ENCODE data around the gene TOM1L2.
A peak's percentile ranks its signal among the peaks of the same experiment; 100 is the strongest.

Gene TOM1L2

DNA sequence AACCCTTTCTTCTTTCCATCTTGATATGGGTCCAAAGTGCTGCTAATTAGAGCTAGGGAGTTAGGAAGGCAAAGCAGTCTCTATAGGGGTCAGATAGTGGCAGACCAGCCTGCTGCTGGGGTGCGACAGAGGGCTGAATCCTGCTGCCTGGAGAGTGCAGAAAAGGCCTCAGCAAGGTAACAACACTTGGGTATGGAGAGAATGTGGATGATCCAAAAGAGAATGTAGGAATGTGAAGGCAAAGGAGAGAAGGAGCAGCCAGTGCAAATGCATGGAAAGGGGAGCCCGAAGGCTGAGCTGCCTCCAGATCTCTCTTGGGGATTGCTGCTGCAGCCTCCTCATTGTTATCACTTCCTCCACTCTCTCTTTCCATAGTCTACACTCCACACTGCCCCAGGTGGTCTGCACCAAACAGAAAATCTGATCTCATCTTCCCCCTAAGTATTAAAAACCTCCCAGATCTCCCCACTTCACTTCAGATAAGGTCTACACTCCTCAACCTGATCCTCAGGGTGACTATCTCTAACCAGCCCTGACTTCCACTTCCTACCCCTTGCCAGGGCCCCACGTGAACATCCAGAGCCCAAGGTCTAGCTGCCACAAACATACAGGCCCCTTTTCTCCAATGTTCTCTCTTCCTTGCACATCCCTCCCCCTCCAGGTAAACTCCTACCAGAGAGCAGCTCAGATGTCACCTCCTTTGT is 28.8 kb downstream of the TOM1L2 start:
- no peak for DNase-seq (ENCODE audit: low spot score)

GRCh38 chr17:17942846-17943245 is 29.4 kb downstream of the TOM1L2 start:
- DNase-seq (ENCODE audit: low spot score) = no peak

DNA sequence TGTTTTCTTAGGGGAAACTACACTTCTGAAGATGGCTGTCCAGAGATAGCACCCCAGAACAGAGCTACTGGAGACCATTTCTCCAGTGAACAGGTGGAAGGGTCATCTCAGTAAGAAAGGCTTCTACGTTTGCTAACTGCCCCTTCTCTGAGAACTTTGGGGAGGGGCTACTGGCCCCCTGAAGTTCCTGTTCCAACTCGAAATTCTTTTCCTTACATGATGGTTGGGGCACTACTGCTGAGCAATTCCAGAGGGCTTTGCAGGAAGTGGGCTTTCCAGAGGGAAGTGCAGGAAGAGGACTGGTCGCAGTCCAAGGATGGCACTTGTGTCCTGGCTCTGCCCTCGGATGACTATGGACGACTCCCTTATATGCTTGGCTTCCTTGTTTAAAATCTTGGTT is 31.2 kb downstream of the TOM1L2 start:
- no peak for DNase-seq (ENCODE audit: low spot score)

- peak; percentile 57 for DNase-seq (ENCODE audit: low spot score)
Observed at GRCh38 chr17:17940441-17940911, 31.7 kb downstream of the TOM1L2 start.

DNA sequence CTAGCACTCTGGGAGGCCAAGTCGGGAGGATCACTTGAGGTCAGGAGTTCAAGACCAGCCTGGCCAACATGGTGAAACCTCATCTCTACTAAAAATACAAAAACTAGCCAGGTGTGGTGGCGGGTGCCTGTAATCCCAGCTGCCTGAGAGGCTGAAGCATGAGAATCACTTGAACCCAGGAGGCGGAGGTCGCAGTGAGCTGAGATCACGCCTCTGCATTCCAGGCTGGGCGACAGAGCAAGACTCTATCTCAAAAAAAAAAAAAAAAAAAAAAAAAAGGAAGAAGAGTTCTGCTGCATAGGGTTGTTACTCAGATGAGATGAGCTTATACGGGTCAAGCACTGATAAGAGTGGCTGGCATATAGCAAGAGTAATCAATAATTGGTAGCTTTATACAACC is 32.3 kb downstream of the TOM1L2 start:
- DNase-seq (ENCODE audit: low spot score) = peak; percentile 15

GRCh38 chr17:17938388-17939107 is 33.7 kb downstream of the TOM1L2 start:
- no peak for DNase-seq (ENCODE audit: low spot score)

- no peak for DNase-seq (ENCODE audit: low spot score)
Observed at GRCh38 chr17:17937958-17938357, 34.2 kb downstream of the TOM1L2 start.

GRCh38 chr17:17937201-17937853 is 34.9 kb downstream of the TOM1L2 start:
- DNase-seq (ENCODE audit: low spot score) = peak; percentile 57

- peak; percentile 59 for DNase-seq (ENCODE audit: low spot score)
Observed at GRCh38 chr17:17935321-17936271, 36.6 kb downstream of the TOM1L2 start.

DNA sequence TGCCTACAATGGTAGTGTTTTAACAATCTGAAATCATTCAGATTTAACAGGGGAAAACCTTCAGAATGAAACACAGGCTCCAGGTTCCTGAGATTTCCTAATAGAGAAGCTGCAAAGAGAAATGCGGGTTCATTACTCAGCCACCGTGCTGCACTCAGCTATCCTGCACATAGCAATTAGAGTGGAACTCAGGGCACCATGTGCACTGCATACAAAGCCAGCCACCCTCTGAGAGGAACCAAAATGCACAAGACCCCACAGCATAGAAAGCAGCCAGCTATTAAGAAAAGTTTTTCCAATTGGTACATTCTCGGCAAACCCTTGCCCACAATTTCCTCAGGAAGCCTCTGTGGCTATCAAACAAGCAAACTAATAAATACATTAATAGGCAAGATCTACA is 37.4 kb downstream of the TOM1L2 start:
- no peak for DNase-seq (ENCODE audit: low spot score)

DNA sequence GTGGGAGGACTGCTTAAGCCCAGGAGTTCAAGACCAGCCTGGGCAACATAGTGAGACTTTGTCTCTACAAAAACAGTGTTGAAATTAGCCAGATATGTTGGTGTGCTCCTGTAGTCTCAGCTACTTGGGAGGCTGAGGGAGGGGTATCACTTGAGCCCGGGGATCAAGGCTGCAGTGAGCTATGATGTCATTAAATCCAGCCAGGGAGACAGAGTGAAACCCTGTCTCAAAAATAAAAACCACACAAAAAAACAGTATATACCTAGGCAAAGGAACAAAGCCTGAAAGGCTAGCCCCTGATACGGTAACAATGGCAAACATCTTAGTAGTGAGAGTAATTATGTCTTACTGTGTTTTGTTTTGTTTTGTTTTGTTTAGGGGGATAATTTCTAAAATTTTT is 38.0 kb downstream of the TOM1L2 start:
- no peak for DNase-seq (ENCODE audit: low spot score)

- DNase-seq (ENCODE audit: low spot score) = peak; percentile 33
Observed at GRCh38 chr17:17933775-17934174, 38.4 kb downstream of the TOM1L2 start.

DNA sequence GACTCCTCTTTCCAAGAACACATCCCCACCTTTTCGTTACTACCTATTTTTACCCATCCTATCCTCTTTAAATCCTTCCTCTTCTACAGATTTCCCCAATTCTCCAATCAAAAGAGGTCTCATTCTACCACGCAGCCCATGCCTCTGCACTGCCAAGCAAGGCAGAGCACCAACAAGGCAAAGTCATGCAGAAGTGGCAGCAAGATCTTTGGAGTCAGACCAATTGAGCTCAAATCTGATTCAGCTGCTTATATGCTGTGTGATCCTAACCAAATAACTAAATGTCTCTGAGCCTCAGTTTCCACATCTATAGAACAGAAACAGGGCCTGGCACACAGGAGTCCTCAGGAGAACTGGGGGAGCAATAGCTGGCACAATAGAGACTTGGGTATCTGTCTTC is 41.0 kb downstream of the TOM1L2 start:
- DNase-seq (ENCODE audit: low spot score) = no peak

DNA sequence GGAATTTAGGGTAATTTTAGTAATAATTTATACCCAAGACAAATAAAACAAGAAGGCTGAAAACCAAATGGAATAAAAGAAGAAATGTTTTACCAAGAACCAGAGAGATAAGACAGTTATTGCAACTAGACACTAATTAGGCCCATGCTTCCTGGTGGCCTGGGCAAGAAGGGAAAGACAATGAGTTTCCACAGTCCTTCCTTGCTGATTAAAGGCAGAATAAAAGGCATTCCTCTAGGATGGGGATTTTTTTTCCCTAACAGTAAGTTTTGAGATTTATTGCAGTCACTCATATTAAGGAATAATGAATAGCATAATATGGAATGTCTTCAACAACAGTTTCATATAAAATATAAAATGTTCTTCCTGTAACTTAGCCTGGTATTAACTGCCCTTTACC is 41.5 kb downstream of the TOM1L2 start:
- no peak for DNase-seq (ENCODE audit: low spot score)

GRCh38 chr17:17929655-17930380 is 42.4 kb downstream of the TOM1L2 start:
- peak; percentile 58 for DNase-seq (ENCODE audit: low spot score)

GRCh38 chr17:17928398-17929287 is 43.6 kb downstream of the TOM1L2 start:
- peak; percentile 18 for DNase-seq (ENCODE audit: low spot score)

- DNase-seq (ENCODE audit: low spot score) = no peak
Observed at GRCh38 chr17:17926840-17927449, 45.3 kb downstream of the TOM1L2 start.

DNA sequence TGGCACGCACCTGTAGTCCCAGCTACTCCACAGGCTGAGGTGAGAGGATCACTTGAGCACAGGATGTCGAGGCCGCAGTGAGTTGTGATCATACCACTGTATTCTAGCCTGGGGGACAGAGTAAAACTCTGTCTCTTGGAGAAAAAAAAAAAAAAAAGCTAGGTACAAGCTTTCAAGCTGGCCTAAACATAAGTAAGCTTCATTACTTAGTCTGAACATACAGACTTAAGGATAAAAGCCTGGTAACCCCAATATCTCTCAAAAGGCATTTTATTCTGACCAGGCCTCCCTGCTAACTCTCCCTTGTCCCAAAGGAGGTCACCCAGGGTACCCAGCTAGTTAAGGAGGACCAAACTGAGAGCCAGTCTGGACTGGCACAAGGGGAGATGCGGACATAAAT is 46.2 kb downstream of the TOM1L2 start:
- DNase-seq (ENCODE audit: low spot score) = no peak

GRCh38 chr17:17924857-17925250 is 47.3 kb downstream of the TOM1L2 start:
- no peak for DNase-seq (ENCODE audit: low spot score)

Measured in kidney tubule cell (primary cell).